A673 (cell line): ENCODE data around the gene ACADSB. TPM values are rescaled to one million over a fixed set of nuclear protein-coding genes. Genes with fewer than 3 reads are reported as not detected.

Source experiments
- Bru-seq: library from RNA; stranded (reverse); fragments of 400-500 nt; gene quantifications from one replicate; lab custom pipeline; 2021; lab: Mats Ljungman, UMichigan
- BruChase-seq, 2 experiments: library from RNA; stranded (reverse); fragments of 400-500 nt; gene quantifications; one replicate each; lab custom pipeline; 2021; lab: Mats Ljungman, UMichigan
- BruUV-seq: library from RNA; stranded (reverse); fragments of 400-500 nt; replicated peaks from 2 replicates; lab custom pipeline; 2021; lab: Mats Ljungman, UMichigan
- CTCF ChIA-PET: fragments of 300-600 bp; sonication (Branson Sonifier 250); formaldehyde crosslinking; loops from one replicate; lab custom pipeline; 2022; ENCODE audit warnings: antibody characterized with exemption; lab: Charles Lee
- POLR2A ChIA-PET: fragments of 300-600 bp; sonication (Branson Sonifier 250); formaldehyde crosslinking; loops from one replicate; lab custom pipeline; 2022; ENCODE audit warnings: antibody characterized with exemption; ENCODE audit not compliant: low non-redundant PET; lab: Charles Lee
- DNase-seq: peaks from one replicate; pipeline ENCODE4 v3.0.0-alpha.2; 2015; ENCODE audit warnings: low spot score
- H3K27ac ChIP-seq: fragments of 200-600 bp; sonication (generic); 2 replicates; pipeline ENCODE4 v1.5.1; 2016; ENCODE audit warnings: mixed run types, low read depth, mild to moderate bottlenecking, mixed read lengths, antibody characterized with exemption, low read length; ENCODE audit not compliant: poor library complexity, severe bottlenecking
- H3K27me3 ChIP-seq: fragments of 200-600 bp; sonication (generic); replicated peaks from 2 replicates; pipeline ENCODE4 v1.6.1; 2017; ENCODE audit warnings: mixed run types, low read depth, mild to moderate bottlenecking, mixed read lengths, antibody characterized with exemption, low read length; ENCODE audit not compliant: insufficient read depth, poor library complexity
- H3K36me3 ChIP-seq: fragments of 200-600 bp; sonication (generic); 2 replicates; pipeline ENCODE4 v1.6.1; 2016; ENCODE audit warnings: mixed run types, mild to moderate bottlenecking, mixed read lengths, antibody characterized with exemption, low read length; ENCODE audit not compliant: insufficient read depth, poor library complexity, severe bottlenecking
- H3K4me1 ChIP-seq: fragments of 200-600 bp; sonication (generic); 2 replicates; pipeline ENCODE4 v1.6.1; 2017; ENCODE audit warnings: mixed run types, mild to moderate bottlenecking, mixed read lengths, antibody characterized with exemption, low read length; ENCODE audit not compliant: insufficient read depth, poor library complexity, severe bottlenecking
- H3K4me3 ChIP-seq: fragments of 200-600 bp; sonication (generic); 2 replicates; pipeline ENCODE4 v1.5.1; 2016; ENCODE audit warnings: low read depth, mixed run types, mild to moderate bottlenecking, mixed read lengths, low read length; ENCODE audit not compliant: poor library complexity, severe bottlenecking
- H3K9me3 ChIP-seq: fragments of 200-600 bp; sonication (generic); 2 replicates; pipeline ENCODE4 v1.6.1; 2016; ENCODE audit warnings: mixed run types, low read depth, mild to moderate bottlenecking, mixed read lengths, antibody characterized with exemption, low read length; ENCODE audit not compliant: poor library complexity, severe bottlenecking
- EZH2 ChIP-seq: fragments of 200-600 bp; sonication (generic); IDR thresholded peaks from 2 replicates; pipeline ENCODE4 v1.6.1; 2017; ENCODE audit warnings: borderline replicate concordance, low read depth, mild to moderate bottlenecking, mixed read lengths, antibody characterized with exemption, low read length; ENCODE audit not compliant: poor library complexity, severe bottlenecking
- intact Hi-C: fragments of 100-400 bp; cut with micrococcal nuclease; formaldehyde crosslinking; loops from one replicate; pipeline ENCODE4 v1.10.0; 2022; ENCODE audit not compliant: unreplicated experiment
- long read RNA-seq: library from polyadenylated mRNA; stranded (forward); transcript quantifications from one replicate; pipeline ENCODE4 v2.0.0, GENCODE V29; 2022
- total RNA-seq: library from RNA; stranded (reverse); gene quantifications from 2 replicates; pipeline ENCODE4 v1.2.3, GENCODE V29; 2021
- TF ChIP-seq, protein P1 (sequence below): fragments of 300-800, 200-600 bp; sonication (generic); conservative IDR thresholded peaks from 2 replicates; pipeline ENCODE4 v1.5.1; 2017; ENCODE audit warnings: low read depth, mild to moderate bottlenecking, antibody characterized with exemption, low read length, moderate library complexity, mixed read lengths

The ACADSB gene
- total RNA-seq (20.4 and 27.8 TPM in 2 replicates), Bru-seq, nascent RNA (percentile 64 among the genes with signal in this experiment), BruChase-seq, experiment 1, labeled RNA remaining after a 2-hour chase (percentile 70 among the genes with signal in this experiment), BruChase-seq, experiment 2, labeled RNA remaining after a 6-hour chase (percentile 76 among the genes with signal in this experiment)
- long read RNA-seq, full-length matches to known transcripts: 64 of 79 reads
- long read RNA-seq, partial matches to known transcripts: 1 of 79 reads
- long read RNA-seq, other reads (novel, unspliced or antisense): 14 of 79 reads

DNA sequence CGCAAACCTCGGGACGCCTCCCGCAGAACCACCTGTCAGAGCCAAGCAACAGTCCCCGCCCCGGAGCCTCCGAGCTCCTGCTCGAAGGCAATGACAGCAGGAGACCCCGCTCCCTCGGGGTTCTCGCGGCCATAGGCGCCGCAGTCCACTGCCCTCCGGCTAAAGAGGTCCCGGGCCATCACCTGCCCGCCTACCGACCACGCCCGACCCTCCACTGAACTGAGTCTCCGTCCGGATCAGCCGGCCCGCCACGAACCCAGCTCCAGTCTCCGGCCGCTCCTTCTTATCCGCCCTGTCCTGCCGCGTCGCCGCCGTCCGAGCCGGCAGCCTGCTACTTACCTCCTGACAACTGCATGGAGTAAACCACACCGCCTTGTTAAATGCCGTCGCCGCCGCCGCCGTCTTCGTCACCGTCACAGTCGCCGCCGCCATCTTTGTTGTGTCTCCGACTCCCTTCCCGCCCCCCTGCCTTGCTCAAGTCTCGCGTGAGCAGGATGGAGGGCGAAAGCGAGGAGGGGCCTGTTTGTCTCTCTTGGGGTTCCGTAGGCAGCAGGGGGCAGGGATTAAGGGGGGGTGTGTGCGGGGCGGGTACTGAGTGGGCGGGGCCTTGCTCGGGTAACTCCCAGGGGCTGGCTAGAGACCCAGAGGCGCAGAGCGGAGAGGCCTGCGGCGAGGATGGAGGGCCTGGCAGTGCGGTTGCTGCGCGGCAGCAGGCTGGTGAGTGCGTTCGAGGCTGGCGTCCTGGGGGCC is at the start of gene ACADSB, which contains the start of gene IKZF5:
Gene ACADSB (plus strand): TSS at position 652 of the 750 bp plus-strand sequence. CDS start 24 bp downstream, at position 676.
Gene IKZF5 (minus strand): TSS at position 441 of the 750 bp plus-strand sequence. CDS start 10,170 bp downstream, outside the sequence.
- ChIA-PET CTCF (no interaction called here), POLR2A (no interaction called here)
- peaks cover 8% of the 10 kb centered on the region for H3K4me1 ChIP-seq
- no TSS peak for BruUV-seq
- H3K36me3 ChIP-seq: no peaks in the 10 kb centered on the region
- H3K4me3 ChIP-seq: peak within 1 kb of the TSS; percentile 83
- DNase-seq: peak; percentile 98
- no peaks in the 10 kb centered on the region for H3K27me3 ChIP-seq
- TF ChIP-seq, protein P1, sequence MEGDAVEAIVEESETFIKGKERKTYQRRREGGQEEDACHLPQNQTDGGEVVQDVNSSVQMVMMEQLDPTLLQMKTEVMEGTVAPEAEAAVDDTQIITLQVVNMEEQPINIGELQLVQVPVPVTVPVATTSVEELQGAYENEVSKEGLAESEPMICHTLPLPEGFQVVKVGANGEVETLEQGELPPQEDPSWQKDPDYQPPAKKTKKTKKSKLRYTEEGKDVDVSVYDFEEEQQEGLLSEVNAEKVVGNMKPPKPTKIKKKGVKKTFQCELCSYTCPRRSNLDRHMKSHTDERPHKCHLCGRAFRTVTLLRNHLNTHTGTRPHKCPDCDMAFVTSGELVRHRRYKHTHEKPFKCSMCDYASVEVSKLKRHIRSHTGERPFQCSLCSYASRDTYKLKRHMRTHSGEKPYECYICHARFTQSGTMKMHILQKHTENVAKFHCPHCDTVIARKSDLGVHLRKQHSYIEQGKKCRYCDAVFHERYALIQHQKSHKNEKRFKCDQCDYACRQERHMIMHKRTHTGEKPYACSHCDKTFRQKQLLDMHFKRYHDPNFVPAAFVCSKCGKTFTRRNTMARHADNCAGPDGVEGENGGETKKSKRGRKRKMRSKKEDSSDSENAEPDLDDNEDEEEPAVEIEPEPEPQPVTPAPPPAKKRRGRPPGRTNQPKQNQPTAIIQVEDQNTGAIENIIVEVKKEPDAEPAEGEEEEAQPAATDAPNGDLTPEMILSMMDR: no peak
- no peak for TF ChIP-seq EZH2
- H3K27ac ChIP-seq: peak within 1 kb of the TSS; percentile 82
- intact Hi-C loops: no loop called here
- no peaks in the 10 kb centered on the region for H3K9me3 ChIP-seq

DNA sequence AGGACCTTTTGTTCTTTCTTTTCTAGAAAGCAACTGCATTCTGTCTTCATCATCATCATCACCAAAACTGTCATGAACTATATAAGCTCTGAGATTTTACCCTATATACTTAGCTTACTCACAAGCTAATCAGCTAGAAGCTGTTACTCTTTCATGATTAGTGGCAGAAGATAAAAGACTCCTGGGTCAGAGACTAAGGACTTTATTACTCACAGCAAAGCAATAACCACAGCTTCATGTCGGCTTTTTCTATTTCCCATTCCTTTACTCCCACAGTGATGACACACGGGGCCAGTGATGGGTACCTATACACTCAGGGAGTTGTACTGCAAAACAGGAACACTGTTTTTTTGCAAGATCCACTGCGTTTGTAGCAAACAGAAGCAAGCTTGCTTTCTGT is 46.4 kb upstream of the ACADSB start:
- Histone ChIP-seq H3K36me3 (no peaks in the 10 kb centered on the region), H3K27me3 (no peaks in the 10 kb centered on the region), H3K9me3 (no peaks in the 10 kb centered on the region), H3K4me1 (no peaks in the 10 kb centered on the region), H3K4me3 (no peak overlapping the region), H3K27ac (no peak overlapping the region)
- TF ChIP-seq EZH2: no peak
- TF ChIP-seq, protein P1: no peak
- no peak for DNase-seq
- ChIA-PET CTCF (no interaction called here), POLR2A (no interaction called here)
- BruUV-seq: no TSS peak
- intact Hi-C loops: no loop called here

DNA sequence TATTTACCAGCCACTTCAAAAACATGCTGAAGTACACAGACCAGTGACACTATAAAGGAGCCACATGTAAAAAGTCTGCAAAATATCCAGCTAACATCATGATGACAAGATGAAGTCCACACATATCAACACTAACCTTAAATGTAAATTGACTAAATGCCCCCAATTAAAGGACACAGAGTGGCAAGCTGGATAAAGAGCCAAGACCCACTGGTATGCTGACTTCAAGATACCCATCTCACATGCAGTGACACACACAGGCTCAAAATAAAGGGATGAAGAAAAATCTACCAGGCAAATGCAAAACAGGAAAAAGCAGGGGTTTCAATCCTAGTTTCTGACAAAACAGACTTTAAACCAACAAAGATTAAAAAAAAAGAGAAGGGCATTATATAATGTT is 41.9 kb upstream of the ACADSB start:
- Histone ChIP-seq H3K27ac (no peak overlapping the region), H3K4me3 (no peak overlapping the region), H3K36me3 (no peaks in the 10 kb centered on the region), H3K4me1 (no peaks in the 10 kb centered on the region), H3K9me3 (no peaks in the 10 kb centered on the region), H3K27me3 (no peaks in the 10 kb centered on the region)
- no TSS peak for BruUV-seq
- DNase-seq: no peak
- intact Hi-C loops: no loop called here
- POLR2A ChIA-PET: no interaction called here
- TF ChIP-seq, protein P1: no peak
- TF ChIP-seq EZH2: no peak
- CTCF ChIA-PET: no interaction called here
